Endometrial microvascular endothelial cells (primary cell): Measurements from ENCODE around the gene HS2ST1. TPM values are rescaled to one million over a fixed set of nuclear protein-coding genes. Genes with fewer than 3 reads are reported as not detected.

ENCODE experiments used
- in situ Hi-C: cut with HindIII; loops from 2 replicates; pipeline ENCODE4 v1.10.0; 2017; ENCODE audit warnings: low sequenced_read_pairs, low pct_unique_long_range_greater_than_20kb; ENCODE audit errors: inconsistent ontology term
- total RNA-seq: library from RNA; depleted of rRNA; stranded (reverse); fragments of >200 nt; gene quantifications from one replicate; pipeline ENCODE4 v1.2.3, GENCODE V29; 2015; ENCODE audit errors: inconsistent ontology term

Gene HS2ST1
- total RNA-seq, 1 donor from 2014 or later = 20.3 TPM

DNA sequence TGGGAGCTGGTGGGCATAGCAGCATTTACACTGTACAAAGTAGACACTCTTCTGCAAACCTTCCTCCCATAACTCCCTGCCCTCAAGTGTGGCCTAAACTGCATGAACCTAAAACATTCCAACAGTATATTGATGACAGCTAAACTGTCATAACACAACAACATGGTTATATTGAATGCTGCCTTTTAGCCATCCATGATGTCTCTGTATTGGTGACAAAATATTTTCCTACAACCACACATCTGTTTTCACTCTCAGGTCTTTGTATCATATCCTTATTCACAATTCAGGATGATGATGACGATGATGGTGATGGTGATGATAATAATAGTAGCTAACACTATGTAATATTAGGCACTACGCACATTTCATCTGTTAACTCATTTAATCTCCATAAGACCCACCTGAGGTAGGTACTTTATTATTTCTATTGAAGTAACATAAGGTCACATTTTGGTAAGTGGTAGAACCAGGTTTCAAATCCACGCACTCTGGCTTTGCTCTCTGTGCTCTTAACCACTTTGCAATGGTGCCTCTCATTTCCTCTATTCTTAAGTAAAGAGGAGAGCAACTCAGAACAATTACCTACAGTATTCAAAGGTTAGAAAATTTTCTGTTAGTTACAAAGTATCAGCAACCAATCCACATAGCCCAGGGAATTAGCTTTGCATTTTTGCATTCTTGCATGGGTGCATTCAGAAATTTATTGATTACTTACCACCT lies 229.1 kb downstream of the HS2ST1 start:
- in situ Hi-C loops = no loop called here

DNA sequence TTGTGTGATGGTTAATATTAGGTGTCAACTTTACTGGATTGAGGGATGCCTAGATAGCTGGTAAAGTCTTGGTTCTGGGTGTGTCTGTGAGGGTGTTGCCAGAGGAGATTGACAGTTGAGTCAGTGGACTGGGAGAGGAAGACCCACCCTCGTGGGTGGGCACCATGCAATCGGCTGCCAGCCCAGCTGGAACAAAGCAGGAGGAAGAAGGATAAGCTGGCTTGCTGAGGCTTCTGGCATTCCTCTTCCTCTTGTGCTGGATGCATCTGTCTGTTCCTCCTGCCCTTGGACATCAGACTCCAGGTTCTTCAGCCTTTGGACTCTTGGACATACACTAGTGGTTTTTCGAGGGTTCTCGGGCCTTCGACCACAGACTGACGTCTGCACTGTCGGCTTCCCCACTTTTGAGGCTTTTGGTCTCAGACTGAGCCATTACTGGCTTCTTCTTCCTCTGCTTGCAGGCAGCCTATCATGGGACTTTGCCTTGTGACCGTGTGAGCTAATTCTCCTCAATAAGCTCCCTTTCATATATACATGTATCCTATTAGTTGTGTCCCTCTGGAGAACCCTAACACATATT lies 230.0 kb downstream of the HS2ST1 start:
- in situ Hi-C loops = no loop called here

DNA sequence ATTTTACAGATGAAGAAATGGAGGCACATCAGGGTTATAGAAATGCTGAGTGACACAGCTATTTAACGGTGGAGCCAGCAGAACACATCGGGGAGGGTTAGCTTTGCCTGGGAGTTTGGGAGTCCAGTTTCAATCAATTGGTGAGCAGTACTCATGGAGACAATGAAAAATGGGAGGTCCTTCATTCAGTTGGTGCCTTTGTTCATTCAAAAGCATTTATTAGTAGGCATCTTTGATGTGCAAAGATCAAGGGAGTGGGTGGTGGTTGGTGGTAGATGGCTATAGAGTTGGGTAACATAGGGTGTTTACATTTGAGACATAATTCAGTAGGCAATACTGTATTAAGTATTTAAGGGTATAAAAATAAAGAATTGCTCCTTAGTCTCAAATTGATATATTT lies 230.5 kb downstream of the HS2ST1 start:
- in situ Hi-C loops = no loop called here

DNA sequence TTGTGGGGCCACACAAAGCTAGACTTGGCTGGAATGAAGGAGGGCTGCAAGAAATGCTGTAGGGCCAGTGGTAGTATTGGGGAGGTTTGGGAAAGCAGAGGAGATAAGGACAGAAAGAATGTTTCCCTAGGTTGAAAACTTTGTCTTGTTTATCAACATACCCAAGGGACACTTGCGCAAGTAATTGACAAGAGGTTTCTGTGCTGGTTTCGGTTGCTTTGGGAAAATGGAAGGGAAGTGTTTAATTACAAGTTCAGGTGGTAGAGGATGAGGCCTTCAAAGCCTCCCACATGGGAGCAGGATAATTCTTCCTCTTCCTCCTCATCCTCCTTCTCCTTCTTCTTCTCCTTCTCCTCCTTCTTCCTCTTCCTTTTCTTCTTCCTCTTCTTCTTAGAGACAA lies 232.1 kb downstream of the HS2ST1 start:
- in situ Hi-C loops = no loop called here

DNA sequence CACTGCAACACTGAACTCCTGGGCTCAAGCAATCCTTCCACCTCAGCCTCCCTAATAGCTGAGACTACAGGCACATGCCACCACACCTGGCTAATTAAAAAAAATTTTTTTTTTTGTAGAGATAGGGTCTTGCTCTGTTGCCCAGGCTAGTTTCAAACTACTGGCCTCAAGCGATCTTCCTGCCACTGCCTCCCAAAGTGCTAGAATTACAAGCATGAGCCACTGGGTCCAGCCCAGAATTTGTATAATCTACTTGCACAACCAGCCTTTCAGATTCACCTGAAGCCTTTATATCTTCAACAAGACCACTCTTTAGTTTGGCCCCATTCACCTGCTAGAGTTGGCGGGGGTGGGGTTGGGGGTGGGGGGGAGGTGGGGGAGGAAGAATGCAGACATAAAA lies 232.6 kb downstream of the HS2ST1 start:
- in situ Hi-C loops = no loop called here

DNA sequence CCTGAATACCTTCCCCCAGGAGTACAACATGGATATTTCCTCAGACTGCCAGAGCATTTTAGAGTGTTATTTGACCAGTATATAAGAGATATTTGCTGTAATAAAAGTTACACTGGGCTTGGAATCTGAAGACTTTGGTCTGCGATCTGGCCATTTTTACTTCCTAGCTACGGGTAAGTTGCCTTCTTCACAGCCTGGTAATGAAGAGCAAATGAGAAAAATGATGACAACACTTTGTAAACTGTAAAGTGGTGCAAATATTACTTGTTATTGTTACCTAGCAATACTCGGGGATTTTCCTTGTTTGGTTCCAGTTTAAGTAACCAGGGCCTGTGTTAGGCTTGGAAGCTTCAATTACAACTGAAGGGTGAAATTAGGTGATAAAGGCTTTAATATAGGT lies 233.4 kb downstream of the HS2ST1 start:
- in situ Hi-C loops = no loop called here

DNA sequence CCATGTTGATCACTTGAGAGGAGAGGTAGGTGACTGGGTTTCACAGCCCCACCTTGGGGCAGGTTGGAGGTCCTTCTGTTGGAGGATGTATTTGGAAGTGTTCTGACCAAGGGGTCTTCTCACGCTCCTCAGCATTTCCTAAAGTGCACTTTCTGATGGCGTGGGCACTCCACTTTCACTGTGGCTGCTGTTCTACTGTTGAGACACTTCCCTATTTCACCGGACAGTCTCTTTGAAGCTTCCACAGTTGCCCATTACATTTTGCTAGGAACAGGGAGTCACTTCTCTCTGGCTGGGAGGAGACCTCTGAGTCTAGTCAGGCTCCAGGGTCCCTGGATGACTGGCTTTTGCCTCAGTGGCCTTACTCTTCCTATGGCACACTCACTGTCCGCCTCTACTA lies 234.2 kb downstream of the HS2ST1 start:
- in situ Hi-C loops = no loop called here

DNA sequence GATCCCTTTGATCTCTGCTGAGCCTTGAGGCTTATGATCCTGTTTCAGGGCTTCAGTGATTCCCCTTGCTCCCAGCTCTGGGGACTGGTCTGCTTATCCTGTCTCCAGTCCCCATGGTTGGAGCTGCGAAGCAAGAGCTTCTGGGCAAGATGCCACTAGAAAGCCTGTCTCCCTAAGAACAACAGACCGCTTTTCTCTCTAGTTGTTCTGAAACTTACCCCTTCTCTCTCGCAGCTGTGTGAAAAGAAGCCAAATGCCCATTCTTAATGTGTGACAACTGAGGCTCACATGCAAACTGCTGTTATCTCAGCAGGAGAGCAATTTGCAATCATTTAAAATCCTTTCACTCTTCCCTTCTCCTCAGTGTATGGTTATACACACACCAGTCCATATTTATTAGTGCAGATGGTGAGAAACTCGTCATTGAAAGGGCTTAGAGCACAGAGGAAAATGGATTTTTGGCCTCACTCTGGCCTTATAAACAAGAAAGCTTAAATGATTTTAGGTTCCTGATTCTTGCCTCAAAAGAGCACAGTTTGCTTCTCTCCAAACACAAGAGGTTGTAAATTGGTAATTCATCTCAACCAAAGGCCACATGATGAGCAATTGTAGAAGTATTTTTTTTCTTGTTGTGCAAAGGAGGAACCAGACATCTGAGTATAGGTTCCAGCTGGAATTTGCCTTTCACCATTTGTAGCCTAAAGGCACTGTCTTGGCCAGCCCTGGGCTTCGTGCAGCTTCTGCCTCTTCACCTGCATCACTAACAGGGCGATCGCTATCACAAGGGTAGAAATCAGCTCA lies 235.0 kb downstream of the HS2ST1 start:
- in situ Hi-C loops = no loop called here

DNA sequence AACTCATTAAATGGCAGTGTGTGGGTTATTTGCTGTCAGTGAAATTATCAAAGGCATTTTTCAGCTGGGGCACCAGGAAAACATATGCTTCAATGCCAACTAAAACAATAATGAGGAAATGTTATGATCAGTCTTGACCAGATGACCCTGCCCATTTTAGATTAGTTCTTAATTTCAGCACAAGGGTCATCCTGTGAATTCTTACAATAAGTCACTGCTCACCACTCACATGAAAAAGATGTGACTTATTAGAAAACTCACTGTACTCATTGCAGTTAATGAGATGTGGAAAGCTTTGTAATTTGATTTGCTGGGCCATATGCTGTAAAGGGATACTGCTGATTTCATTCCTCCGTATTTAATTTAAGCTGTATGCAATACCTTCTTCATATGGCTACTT lies 235.7 kb downstream of the HS2ST1 start:
- in situ Hi-C loops = no loop called here

DNA sequence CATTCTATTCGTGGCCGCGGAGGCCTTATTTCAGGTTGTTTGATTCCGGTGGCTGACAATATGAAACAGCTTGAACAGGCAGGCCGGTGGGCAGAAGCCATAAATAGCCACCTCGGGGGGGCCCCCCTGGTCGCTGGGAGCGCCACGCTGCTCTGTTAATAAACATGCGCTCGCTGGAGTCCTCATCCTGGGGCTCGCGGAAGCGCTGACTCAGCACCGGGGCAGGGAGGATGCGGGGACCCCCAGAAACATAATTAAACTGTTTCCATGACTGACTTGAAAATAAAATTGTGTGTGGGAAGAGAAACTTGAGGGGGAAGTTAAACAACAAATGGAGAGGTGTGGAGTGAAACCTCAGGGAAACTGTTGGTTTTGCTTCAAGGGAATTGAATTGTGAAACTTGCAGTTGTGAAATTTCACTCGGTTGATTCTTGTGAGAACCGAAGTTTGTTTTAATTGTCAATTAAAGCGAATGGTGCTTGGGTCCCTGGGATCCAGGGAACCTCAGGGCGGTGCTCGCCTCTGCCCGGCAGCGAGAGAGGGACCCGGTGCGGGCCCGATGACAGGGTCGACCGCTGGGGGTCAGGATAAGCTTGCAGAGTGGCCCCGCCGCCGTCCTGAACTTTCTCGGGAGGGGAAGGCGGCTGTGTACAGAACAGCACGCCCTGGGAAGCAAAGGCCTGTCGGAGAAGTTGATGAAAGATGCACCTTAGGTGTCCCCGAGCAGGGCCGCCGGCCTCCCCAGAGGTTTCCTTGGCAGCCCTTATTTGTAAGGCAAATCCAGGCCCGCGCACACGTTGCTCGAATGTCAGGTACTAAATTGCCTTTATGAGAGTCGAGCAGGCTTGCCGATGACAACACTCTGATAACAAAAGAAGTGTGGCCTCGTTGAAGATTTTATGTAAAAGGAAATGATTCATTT lies 237.3 kb downstream of the HS2ST1 start:
- in situ Hi-C loops = no loop called here

DNA sequence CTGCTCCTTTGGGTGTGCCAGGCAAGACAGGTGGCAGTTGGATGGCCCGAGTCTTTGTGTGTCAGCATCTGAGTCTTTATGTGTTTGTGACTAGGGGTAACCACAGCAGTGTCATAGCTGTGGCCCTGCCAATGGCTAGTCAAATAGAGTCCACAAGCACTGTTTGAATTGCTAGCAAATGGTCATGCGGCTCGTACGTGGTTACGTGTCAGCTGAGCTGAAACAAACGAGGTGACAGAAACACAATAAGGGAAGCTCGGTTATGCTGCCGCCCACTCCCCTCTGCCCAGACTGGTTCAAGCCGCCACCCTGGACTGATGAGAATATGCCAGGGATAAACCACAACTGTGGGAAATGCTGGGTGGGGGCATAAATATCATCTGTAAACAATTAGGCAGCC lies 239.9 kb downstream of the HS2ST1 start:
- in situ Hi-C loops = no loop called here

DNA sequence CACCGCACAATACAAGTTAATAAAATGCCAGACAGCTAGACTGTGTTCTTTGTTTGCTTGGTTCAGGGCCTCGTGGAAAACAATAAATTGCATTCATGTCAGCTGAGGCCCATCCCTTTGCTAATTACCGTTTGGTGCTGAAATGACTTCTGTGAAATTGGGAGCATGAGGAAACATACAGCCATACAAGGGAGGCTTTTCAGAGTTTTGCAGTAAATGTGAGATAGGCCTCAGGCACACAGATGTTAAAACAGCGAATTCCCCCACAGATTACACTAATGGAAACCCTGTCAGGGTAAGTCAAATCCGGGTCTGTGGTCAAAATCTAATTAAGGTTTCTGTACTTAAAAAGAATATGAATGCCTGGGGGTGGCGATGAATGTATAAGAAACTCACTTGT lies 240.7 kb downstream of the HS2ST1 start:
- in situ Hi-C loops = no loop called here

DNA sequence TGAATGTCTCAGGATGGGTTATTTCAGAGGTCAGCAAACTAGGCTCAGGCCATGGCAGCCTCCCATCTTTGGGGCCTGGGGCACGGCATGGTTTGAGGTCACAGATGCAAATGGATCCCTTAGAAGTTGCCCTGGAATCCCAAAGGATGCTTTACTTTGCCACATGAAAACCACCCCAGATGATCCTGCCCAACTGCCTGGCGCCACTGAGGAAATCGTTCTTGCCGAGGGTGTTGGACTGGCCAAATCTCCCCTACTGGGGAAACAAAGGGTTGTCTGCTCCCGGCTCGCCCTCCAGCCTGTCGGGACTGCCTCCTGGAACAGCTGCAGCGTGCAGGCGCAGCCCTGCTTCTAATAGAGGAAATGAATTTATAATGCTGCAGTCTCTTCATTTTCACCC lies 241.2 kb downstream of the HS2ST1 start:
- in situ Hi-C loops = no loop called here

DNA sequence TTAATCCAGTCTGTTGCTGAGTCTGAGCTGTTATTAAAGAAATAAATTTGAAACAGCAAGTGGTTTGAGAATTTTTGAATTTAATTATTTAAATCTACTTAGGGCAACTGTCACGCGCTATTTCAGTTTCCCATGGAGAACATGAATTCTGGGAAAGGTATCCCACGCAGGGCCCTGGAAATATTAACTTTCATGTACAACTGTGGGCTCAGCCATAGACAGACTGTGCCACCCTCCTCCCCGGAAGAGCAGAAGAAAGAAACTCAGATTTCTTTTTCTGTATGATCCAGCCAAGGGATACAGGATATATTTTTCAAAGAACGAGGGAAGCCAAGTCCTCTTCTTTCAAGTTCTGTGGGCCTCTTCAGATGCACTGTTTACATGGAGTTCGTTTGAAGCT lies 241.7 kb downstream of the HS2ST1 start:
- in situ Hi-C loops = no loop called here

DNA sequence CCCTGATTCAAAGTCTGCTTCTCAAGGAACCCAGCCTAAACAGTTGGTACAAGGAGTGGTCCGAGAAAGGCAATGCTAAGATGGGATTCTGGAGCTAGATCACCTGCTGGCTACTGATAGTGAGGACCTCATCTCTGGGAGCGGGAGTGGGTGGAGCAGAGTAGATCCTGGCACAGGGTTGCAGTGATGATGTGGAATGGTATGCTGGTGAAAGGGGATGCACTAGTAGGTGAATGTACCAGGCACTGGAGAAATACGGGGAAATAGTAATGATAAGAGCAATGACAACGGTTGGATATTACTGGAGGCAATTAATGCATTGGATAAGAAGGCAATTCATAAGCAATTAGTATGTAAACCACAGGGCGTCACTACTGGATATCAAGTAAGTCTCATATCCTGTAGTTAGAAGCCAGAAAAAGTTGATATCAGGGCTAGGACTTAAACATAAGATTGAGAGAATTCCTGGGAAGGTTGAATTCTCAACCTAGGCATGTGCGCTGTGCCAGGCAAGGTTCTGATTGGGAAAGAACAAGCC lies 245.0 kb downstream of the HS2ST1 start:
- in situ Hi-C loops = no loop called here
